GM19240 (cell line): ENCODE results near the gene IRS1.

ENCODE experiments used
- DNase-seq: peaks from one replicate; pipeline ENCODE4 v3.0.0; 2011; ENCODE audit warnings: low spot score; ENCODE audit not compliant: insufficient read length

IRS1 gene

GRCh38 chr2:226728996-226729395 is 70.6 kb downstream of the IRS1 start:
- no peak for DNase-seq

- DNase-seq = no peak
These were observed 72.4 kb downstream of the IRS1 start for GRCh38 chr2:226727251-226727650.

GRCh38 chr2:226726546-226726945 is 73.1 kb downstream of the IRS1 start:
- DNase-seq = no peak

GRCh38 chr2:226725126-226725860 is 74.3 kb downstream of the IRS1 start:
- DNase-seq = no peak

GRCh38 chr2:226721541-226721940 is 78.1 kb downstream of the IRS1 start:
- DNase-seq = no peak

- no peak for DNase-seq
These were observed 78.7 kb downstream of the IRS1 start for GRCh38 chr2:226720948-226721347.

- no peak for DNase-seq
These were observed 81.9 kb downstream of the IRS1 start for GRCh38 chr2:226717719-226718118.

GRCh38 chr2:226716126-226716525 is 83.5 kb downstream of the IRS1 start:
- no peak for DNase-seq

- DNase-seq = no peak
These were observed 84.2 kb downstream of the IRS1 start for GRCh38 chr2:226715347-226715990.

GRCh38 chr2:226712941-226713340 is 86.7 kb downstream of the IRS1 start:
- no peak for DNase-seq

- DNase-seq = no peak
These were observed 87.9 kb downstream of the IRS1 start for GRCh38 chr2:226711606-226712296.

GRCh38 chr2:226707499-226707898 is 92.1 kb downstream of the IRS1 start:
- DNase-seq = no peak

- no peak for DNase-seq
These were observed 93.7 kb downstream of the IRS1 start for GRCh38 chr2:226705965-226706364.

- DNase-seq = no peak
These were observed 94.3 kb downstream of the IRS1 start for GRCh38 chr2:226705133-226705886.

GRCh38 chr2:226703514-226703913 is 96.1 kb downstream of the IRS1 start:
- DNase-seq = no peak

- no peak for DNase-seq
These were observed 97.2 kb downstream of the IRS1 start for GRCh38 chr2:226702376-226702775.

- DNase-seq = no peak
These were observed 98.6 kb downstream of the IRS1 start for GRCh38 chr2:226701052-226701451.

- DNase-seq = no peak
These were observed 100.3 kb downstream of the IRS1 start for GRCh38 chr2:226699321-226699720.

GRCh38 chr2:226698671-226699070 is 100.9 kb downstream of the IRS1 start:
- no peak for DNase-seq

- DNase-seq = no peak
These were observed 104.9 kb downstream of the IRS1 start for GRCh38 chr2:226694586-226695284.

GRCh38 chr2:226694149-226694548 is 105.5 kb downstream of the IRS1 start:
- no peak for DNase-seq
